Neuron (in vitro differentiated cells): Measurements from ENCODE around the gene SLC34A3.

Experiments
- H2AFZ ChIP-seq: one replicate; pipeline ENCODE4 v1.6.1; 2013; ENCODE audit warnings: low read depth, mild to moderate bottlenecking, inconsistent platforms, low read length, moderate library complexity
- H3K27me3 ChIP-seq: one replicate; pipeline ENCODE4 v1.6.1; 2013; ENCODE audit warnings: low read length; ENCODE audit not compliant: insufficient read depth
- H3K36me3 ChIP-seq: one replicate; pipeline ENCODE4 v1.6.1; 2013; ENCODE audit warnings: low read length; ENCODE audit not compliant: insufficient read depth
- H3K4me1 ChIP-seq: one replicate; pipeline ENCODE4 v1.6.1; 2013; ENCODE audit warnings: low read length; ENCODE audit not compliant: insufficient read depth
- H3K4me3 ChIP-seq: 2 replicates; pipeline ENCODE4 v1.5.1; 2013; ENCODE audit warnings: mild to moderate bottlenecking, low read length, moderate library complexity
- H3K9me3 ChIP-seq: one replicate; pipeline ENCODE4 v1.6.1; 2013; ENCODE audit warnings: low read length

The SLC34A3 gene

DNA sequence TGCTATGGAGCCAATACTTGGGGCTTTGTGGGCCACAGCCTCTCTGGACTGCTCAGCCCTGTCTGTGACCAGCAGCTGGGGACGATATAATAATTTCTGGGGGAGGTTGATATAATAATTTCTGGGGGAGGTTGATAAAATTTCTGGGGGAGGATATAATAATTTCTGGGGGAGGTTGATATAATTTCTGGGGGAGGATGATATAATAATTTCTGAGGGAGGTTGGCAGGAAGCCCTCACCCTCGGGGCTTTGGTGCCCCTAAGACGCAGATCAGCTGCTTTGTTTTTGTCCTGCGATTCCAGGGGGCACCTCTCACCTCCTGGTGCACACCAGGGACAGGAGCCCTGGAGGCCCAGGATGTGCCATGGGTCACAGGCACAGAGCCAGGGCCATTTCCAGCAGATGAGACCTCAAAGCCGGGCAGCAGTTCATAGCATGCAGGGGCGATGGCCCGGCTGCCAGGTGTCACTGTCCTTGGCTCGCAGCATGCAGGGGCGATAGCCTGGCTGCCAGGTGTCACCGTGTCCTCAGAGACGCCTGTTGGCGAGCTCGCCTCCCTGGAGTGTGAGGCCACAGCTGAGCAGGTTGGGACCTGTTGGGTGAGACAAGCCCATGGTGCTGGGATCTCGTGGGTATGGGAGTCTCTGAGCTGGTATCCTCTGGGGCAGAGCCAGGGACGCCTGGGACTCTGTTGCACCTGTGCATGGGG lies 43.1 kb downstream of the SLC34A3 start:
- Histone ChIP-seq H2AFZ (no peak overlapping the region), H3K4me3 (no peak overlapping the region), H3K27me3 (no peaks in the 10 kb centered on the region), H3K4me1 (no peaks in the 10 kb centered on the region), H3K36me3 (peaks cover 38% of the 10 kb centered on the region), H3K9me3 (peaks cover under 1% of the 10 kb centered on the region)

GRCh38 chr9:137275203-137275587 lies 44.5 kb downstream of the SLC34A3 start:
- Histone ChIP-seq H3K9me3 (peaks cover 11% of the 10 kb centered on the region), H3K36me3 (peaks cover 28% of the 10 kb centered on the region), H2AFZ (no peak overlapping the region), H3K4me3 (no peak overlapping the region), H3K4me1 (no peaks in the 10 kb centered on the region), H3K27me3 (no peaks in the 10 kb centered on the region)

- H3K4me3 ChIP-seq: no peak overlapping the region
These were observed 45.1 kb downstream of the SLC34A3 start for GRCh38 chr9:137275588-137276472.

GRCh38 chr9:137276473-137277328 lies 46.0 kb downstream of the SLC34A3 start:
- H3K36me3 ChIP-seq: peaks cover 28% of the 10 kb centered on the region
- H2AFZ ChIP-seq: no peak overlapping the region
- H3K4me3 ChIP-seq: no peak overlapping the region
- H3K9me3 ChIP-seq: peaks cover 13% of the 10 kb centered on the region
- H3K4me1 ChIP-seq: no peaks in the 10 kb centered on the region
- H3K27me3 ChIP-seq: no peaks in the 10 kb centered on the region

More at GRCh38 chr9:137275588-137276472, 45.1 kb downstream of the SLC34A3 start:
- Histone ChIP-seq H3K4me1 (no peaks in the 10 kb centered on the region), H2AFZ (no peak overlapping the region), H3K9me3 (peaks cover 13% of the 10 kb centered on the region), H3K27me3 (no peaks in the 10 kb centered on the region), H3K36me3 (peaks cover 28% of the 10 kb centered on the region)

GRCh38 chr9:137277329-137278041 lies 46.8 kb downstream of the SLC34A3 start, which contains the start of gene TOR4A:
Gene TOR4A (plus strand): TSS chr9:137277726. CDS start chr9:137278690, 964 bp downstream.
- Histone ChIP-seq H3K36me3 (peaks cover 21% of the 10 kb centered on the region), H3K9me3 (peaks cover 13% of the 10 kb centered on the region), H3K4me1 (no peaks in the 10 kb centered on the region), H2AFZ (no peak within 1 kb of the TSS), H3K4me3 (no peak within 1 kb of the TSS), H3K27me3 (no peaks in the 10 kb centered on the region)

GRCh38 chr9:137278061-137278701 lies 47.5 kb downstream of the SLC34A3 start:
- H3K27me3 ChIP-seq: no peaks in the 10 kb centered on the region
- H3K4me1 ChIP-seq: no peaks in the 10 kb centered on the region
- H3K36me3 ChIP-seq: peaks cover 15% of the 10 kb centered on the region
- H3K9me3 ChIP-seq: peaks cover 13% of the 10 kb centered on the region
- H2AFZ ChIP-seq: no peak overlapping the region
- H3K4me3 ChIP-seq: no peak overlapping the region

- Histone ChIP-seq H3K4me3 (no peak overlapping the region), H2AFZ (no peak overlapping the region), H3K36me3 (peaks cover 8% of the 10 kb centered on the region), H3K4me1 (no peaks in the 10 kb centered on the region), H3K27me3 (no peaks in the 10 kb centered on the region), H3K9me3 (peaks cover 13% of the 10 kb centered on the region)
These were observed 48.3 kb downstream of the SLC34A3 start for GRCh38 chr9:137278721-137279711.

GRCh38 chr9:137279741-137280473 lies 49.2 kb downstream of the SLC34A3 start:
- Histone ChIP-seq H2AFZ (no peak overlapping the region), H3K4me1 (no peaks in the 10 kb centered on the region), H3K27me3 (no peaks in the 10 kb centered on the region), H3K9me3 (peaks cover 13% of the 10 kb centered on the region), H3K4me3 (no peak overlapping the region), H3K36me3 (peaks cover 2% of the 10 kb centered on the region)

DNA sequence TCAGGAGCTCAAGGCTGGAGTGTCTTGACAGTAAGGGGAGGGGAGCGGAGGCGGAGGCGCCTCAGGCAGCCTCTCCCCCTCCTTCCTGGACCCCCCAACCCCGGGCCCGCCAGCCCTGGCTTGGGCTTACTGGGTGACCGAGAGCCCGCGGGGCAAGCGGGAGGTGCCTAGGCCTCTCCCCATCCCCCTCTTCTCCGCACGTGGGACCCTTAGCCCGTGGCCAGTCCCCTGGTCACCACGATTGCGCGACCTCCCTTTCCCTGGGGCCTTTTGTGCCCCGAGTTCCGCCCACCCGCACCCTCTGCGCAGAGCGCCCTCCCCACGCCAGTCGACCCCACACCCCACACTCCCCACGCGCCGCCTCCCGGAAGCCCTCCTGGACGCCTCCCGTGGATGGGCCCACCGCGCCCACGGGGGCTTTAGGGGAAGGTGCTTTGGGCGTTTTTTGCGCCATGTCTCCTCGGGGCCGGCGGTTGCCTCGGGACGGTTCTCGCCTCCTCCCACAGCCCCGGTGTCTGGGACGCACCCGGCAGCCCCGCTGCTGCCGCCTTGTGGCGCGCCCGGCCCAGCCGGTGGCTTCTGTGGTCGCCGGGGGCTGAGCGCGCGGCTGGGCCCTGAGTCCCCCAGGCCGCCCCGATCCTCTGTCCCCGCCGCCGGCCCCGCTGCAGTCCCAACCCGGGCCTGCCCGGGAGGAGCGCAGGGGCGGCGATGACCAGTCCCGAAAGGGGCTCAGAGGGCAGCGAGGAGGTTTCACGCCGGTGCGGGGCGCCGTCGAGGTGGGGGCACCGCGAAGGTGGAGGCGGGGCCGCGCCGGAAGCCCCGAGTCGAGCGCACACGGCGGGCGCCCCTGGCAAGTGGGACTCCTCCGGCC lies 50.0 kb downstream of the SLC34A3 start:
- Histone ChIP-seq H3K4me1 (no peaks in the 10 kb centered on the region), H3K27me3 (no peaks in the 10 kb centered on the region), H3K9me3 (peaks cover 13% of the 10 kb centered on the region), H3K36me3 (peaks cover 2% of the 10 kb centered on the region), H2AFZ (no peak overlapping the region), H3K4me3 (no peak overlapping the region)
